Measurements from ENCODE around the gene MED16.

DNA sequence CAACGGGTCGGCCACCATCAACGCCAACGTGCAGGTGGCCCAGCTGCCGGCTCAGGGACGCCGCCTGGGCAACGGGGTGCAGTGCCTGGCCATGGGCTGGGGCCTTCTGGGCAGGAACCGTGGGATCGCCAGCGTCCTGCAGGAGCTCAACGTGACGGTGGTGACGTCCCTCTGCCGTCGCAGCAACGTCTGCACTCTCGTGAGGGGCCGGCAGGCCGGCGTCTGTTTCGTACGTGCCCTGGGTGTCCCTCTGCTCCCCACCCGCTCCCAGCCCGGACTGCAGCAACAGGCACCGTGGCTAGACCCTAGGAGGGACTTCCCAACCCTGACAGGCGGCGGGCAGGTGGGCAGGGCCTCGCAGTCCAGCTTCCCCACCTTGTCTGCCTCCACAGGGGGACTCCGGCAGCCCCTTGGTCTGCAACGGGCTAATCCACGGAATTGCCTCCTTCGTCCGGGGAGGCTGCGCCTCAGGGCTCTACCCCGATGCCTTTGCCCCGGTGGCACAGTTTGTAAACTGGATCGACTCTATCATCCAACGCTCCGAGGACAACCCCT is 37.3 kb downstream of the MED16 start:
- TF ChIP-seq EZH2 (IDR thresholded peaks at IDR 0.05; ENCODE audit: insufficient read depth, poor library complexity, severe bottlenecking): no peak
- no peak for TF ChIP-seq EZH2phosphoT487 (IDR thresholded peaks at IDR 0.05; ENCODE audit: insufficient read depth, low read depth)
